GM19328 (cell line): Measurements from ENCODE around the gene KRT79.

ENCODE experiments used
- ATAC-seq: cut with Tn5 transposase; IDR thresholded peaks from one replicate; pipeline ENCODE4 v1.9.1; 2021; ENCODE audit warnings: mild to moderate bottlenecking, moderate library complexity; ENCODE audit not compliant: unreplicated experiment

KRT79 gene

DNA sequence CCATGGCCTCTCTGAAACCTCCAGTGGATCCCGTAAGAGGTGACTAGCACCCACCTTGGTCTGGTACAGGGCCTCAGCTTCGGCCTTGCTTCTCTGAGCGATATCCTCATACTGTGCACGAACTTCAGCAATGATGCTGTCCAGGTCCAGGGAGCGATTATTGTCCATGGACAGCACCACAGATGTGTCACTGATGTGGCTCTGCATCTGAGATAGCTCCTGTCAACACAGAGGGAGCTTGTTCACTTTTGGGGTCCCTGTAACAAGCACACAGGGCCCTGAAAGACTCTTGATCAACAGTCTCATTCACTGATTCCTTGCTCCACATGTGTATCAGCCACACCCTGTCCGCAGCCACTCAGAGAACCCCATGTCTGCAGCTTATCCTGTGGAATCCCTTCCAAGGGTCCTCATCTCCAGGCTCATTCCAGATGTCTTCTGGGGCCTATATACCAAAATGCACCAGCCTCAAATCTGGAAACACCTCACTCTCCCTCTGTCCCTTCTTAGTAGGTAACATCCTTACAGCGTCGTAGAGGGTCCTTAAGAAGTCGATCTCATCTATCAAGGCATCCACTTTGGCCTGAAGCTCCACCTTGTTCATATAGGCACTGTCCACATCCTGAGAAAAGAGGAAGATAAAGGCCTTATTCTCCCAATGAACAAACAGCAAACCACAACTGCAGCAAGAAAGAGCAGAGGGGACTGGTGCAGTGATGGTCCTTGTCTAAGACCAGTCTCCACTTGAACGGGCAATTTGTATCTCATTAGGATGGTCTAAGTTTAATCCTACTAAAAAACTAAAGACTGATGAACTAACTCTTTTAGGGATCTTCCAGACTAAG is 41.7 kb downstream of the KRT79 start:
- ATAC-seq = no peak

DNA sequence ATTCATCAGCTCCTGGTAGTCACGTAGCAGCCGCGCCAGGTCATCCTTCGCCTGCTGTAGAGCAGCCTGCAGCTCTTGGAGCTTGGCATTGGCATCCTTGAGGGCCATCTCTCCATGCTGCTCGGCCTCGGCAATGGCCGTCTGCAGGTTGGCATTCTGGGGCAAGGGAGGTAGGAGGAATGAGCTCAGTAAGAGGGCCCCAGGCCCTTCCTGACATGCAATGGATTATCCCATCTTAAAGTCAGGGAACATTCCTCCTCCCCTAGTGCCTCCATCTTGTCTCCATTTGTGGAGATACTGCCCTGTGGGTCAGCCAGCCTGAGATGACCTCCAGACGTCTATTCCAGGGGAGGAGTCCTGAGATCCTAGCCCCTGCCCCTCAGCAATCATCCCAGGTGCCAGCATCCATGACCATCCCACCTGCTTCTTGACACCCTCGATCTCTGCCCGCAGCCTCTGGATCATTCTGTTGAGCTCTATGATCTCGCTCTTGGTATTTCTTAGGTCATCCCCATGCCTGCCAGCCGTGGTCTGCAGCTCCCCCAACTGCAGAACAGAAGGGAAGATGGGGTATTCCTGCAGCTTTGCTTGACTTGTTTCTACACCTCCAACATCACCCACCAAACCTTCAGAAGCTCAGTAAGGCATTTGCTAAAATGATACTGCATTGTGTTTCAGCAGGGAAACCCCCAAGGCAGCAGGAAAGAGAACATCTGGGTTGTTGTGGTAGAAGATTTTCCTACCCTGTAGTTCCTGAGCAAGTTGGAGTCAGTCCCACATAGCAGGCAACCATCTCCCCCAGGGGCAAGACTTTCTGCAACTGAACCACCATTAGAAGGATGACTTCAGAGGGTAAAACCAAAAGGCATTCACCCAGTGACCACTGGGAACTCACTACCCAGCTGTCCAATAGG is 42.6 kb downstream of the KRT79 start:
- no peak for ATAC-seq

DNA sequence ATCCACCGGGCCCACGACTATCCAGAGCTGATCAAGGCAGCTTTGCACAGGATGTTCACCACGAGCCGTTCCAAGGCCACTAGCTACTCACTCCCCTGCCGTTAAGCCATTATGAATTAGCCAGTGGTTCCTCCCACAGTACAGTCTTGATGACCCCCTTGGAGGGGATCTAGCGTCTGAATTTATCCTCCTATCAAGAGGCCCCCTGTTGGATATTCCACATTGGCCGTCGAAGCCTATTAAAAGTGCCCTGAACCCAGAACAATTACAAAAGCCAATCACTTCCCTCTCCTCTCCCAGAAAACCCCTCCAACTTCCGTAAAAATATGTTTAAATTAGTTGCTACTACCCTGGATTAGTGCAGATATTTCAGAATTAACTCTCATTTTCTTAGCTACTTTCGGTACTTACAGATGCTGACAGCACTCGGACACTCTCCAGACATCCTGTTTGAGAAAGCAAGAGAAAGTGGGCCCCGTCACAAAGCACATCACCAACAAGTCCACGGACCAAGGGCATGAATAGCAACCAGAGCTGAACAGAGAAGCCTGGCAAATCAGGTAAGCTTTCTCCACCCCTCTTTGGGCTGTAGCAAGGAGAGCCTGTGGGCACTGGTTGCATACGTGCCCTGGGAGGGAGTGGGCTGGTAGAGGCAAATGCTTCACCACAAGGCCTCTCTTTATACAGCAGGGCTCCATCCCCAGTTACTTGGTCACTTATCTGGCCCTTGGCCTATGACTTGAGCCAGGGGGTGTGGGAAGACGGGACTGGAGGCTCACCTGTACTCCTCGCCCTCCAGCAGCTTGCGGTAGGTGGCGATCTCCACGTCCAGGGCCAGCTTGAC is 43.5 kb downstream of the KRT79 start:
- no peak for ATAC-seq

DNA sequence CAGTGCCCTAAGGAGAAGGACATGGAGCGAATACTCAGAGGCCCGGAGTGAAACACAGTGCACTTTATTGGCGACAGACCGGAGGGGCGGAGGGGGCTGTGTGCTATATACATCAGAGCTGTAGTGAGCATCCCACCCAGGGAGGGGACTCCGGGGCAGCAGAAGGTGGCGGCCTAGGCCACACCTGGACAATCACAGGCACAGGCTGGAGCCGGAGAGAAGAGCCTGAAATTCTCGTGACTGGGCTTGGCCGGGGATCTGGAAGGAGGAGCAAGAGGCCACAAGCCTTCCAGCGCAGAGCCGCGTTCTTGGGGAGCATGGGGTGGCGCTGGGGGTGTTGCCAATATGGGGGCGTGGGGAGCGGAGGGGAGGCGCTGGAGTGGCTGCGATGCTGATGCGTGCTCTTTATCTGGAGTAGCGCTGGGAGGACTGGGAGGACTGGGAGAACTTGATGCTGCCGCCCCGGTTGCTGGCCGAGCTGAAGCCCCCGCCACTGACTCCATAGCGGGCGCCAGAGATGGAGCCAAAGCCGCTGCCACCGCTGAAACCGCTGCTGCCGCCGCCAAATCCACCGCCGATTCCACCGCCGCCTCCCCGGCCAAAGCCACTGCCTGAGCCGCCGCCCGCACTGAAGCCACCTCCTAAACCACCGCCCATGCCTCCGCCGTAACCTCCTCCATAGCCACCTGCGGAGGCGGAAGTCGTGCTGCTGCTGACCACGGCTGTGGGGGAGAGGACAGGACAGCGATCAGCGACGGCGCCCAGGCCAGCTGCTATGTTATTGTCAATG is 44.3 kb downstream of the KRT79 start:
- ATAC-seq = no peak

DNA sequence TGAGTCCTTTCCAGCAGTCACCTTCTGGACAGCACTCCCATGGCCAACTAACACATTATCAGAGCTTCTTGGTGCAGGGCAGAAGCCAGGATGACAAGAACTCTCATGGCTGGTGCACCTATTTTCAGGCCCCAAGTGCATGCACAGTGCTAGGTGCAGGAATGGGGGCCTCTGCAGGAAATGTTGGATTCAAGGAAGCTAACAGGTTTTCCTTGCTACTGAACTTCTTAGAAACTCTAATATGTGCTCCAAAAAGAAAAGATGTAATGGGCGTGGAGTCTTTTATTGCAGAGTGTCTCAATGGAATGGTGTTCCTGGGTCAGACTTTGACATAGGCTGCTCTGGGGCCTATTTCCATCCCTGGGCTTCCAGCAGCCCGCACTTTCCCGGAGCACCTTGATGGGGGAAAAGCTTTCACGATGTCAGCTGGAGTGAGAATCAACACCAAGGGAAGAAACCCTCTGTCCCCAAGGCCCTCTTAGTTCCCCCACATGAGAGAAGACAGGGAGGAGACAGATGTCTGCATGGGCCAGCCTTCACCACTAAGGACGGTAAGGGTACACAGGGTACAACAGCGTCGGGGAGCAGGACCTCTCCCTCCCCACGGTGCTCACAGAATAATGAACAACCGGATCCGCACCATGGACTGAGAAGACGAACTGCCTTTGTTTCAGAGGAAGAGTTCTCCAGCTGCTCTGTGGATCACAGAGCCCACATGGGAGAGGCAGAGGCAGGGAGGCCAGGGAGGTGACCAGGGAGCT is 45.1 kb downstream of the KRT79 start:
- ATAC-seq = no peak

DNA sequence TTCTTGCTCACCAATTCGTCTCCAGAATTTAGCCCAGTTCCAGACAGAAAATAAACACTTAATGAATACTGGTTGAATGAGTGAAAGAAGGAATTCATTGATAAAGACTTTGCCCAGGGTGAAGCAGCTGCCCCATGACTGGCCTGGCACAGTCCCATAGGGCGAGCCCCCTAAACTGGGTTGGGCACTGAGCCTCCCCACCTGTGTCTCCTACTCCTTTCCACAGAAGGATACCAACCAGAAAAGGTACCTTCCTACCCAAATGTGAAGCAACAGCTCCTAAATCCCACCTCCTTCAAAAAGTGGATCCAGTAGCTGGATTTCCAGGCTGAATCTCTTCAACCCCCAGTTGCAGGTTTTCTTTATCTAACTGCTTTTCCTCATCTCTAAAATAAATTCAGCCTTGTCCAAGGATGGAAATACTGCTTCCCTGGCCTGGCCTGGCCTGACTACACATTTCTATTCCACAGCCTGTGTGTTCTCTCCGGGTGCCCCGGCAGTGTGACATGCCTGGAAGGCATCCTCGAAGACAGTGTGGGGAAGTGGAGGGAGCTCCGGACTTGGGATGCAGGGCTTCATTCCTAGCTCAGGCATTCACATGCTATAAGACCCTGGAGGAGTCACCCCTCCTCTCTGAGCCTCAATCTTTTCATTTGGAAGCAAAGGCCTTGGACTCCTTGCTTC is 45.8 kb downstream of the KRT79 start:
- no peak for ATAC-seq

DNA sequence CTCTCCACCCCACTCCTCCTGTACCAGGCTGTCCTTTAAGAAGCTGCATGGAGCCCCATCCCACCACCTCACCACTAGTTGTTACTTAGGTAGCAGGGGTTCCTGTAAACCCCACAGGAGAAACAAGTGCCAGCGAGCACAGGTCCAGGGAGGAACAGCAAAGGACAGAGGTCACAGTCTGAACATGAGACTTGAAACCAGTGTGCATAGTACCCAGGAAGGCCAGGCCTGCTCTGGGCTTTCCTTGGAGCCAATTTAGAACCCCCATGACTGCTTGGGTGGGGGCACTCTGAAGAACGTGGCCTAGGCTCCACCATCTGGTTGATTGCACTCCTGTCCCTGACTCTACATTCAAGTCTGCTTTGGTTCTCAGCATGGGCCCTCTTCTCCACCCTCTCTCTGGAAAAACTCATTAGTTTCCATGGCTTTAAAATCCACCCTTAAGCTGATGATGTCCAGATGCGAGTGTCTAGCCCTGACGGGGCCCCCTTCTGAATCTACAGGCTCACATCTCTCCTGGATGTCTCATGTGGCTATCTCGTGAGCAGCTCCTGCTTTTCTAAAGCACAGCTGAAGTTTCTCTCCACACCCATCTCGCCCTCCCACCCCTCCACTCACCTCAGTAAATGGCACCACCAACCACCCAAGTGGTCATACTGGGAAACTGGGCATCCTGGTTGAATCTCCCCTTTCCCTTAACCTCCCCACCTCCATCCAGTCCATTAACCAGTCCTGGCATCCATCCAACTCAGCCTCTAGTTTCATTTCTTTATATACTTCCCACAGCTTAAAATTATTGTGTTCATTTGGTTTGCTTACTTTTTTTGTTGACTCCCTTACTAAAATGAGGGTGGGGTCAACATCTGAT is 46.6 kb downstream of the KRT79 start:
- no peak for ATAC-seq

DNA sequence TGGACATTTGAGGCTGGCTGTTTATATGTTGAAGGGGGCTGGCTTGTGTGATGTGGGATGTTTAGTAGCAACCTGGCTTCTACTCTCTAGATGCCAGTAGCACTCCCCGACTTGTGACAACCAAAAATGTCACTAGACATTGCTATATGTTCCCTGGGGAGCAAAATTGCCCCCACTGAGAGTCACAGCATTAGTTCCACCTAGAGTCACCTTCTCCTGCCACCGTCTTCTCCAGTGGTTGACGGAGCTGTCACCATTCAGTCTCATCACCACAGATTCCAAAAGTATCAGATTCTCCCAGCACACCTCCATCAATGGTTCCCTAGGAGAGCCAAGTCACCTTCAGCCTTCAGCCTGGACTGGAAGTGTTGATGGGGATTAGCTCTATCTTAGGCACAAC is 49.2 kb downstream of the KRT79 start:
- ATAC-seq = no peak

DNA sequence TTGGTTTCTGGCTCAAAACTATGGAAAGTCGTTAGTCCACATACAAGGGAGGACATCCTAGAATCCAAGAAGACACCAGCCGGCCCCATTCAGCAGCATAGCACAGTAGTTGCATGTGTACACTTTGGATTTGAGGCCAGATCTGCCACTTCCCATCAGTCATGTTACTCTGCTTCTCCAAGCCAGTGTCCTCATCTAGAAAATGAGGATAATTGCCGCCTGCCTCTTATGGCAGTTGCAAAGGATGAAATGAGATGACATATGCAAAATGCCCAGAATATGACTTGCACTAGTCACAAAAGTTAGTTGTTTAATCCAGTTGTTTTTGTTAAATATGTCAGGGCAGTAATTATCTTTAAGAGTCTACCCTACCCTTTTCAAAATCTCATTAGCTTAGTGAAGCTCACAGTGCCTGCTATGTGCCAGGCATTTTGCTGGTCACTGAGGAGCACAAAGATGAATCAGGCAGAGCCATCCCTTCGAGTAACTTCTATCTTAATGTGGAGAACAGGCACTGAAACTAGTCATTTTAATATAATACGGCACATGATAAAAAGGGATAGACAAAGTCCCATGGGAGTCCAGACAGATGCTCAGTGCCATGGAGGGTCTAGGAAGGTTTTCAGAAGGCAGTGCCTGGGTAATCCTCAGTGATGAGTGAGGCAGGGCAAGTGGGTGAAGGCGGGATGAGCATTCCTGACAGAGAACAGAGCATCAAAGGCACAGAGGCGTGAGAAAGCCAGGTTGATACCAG is 50.4 kb downstream of the KRT79 start:
- ATAC-seq = no peak

DNA sequence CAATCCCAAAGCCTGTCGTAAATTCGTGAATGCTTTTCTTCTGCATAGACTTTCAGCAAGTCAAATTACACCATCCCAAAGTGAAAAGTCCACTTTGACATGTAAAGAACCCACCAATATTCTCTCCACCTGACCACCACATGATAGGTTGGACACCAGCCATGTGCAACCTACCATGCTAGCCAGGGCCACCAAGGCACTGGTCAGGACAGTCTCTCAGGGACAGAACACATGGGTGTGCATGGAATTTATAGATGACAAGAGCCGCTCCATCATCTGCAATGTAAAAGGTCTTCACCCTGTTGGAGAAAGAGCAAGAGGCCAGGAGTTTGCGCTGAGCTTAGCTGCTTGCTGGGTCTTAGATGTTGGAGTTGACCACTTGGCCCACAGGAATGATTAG is 51.6 kb downstream of the KRT79 start:
- no peak for ATAC-seq

DNA sequence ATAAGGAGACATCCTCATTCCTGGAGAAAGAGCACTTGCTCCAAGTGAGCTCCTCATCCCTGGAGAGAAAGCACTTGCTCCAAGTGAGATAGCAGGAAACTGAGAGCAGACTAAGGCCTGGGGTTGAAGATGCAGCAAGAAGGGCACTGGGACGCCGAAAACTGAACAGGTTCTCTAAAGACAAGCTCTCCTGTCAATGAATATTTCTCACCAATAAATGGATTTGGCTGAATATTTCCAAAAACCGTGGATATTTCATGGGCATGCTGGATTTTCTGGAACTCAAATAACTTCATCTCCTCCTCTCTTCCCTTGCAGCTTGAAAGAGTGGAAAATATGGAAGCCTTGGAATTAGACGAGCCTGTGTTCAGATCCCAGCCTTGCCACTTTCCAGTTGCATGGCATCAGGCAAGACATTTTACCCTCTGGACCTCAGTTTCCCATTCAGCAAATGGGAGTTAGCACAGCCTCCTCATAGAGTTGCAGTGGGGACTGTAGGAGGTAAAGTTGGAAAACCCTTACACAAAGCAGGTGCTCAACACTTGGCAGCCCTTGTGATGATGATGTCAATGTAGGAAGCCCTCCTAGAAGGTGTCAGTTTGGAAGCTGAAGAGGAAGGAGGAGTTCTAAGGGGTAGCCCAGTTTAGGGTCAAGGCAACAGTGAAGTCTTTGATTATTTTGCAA is 52.6 kb downstream of the KRT79 start:
- ATAC-seq = no peak

DNA sequence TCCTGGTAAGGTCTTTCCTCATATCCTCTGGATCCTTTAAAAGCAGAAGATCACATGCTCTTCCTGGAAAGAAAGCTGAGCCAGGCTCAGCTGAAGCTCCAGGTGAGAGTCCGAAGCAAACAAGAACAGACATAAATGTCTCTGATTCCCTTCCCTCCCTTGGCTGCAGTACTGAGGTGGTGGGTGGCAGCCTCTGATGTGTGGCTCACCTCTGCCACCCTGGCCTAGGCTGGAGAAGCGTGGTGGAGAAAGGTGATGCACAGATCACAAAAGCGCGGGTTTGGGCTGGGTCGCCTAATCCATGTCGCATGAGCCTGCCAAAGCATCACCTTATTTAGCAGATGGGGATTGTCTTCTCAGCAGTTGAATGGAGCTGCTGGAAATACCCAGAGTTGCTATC is 54.2 kb downstream of the KRT79 start:
- no peak for ATAC-seq

DNA sequence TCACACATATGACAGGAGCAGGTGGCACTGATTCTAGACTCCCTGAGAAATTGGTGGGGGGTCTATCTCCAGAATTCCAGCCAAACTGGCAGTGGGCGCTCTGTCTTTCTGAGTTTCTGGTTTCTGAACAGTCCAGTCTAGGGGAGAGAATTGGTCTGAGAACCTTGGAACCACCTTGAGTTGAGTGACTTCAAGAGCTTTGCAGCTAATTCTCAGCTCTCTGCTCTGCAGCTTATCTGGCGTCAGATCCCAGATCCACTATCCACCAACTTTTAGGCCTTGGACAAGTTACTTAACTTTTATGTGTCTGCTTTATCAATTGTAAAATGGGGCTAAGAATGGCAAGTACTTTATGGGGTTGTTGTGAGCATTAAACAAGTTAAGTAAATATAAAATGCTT is 55.3 kb downstream of the KRT79 start:
- no peak for ATAC-seq

DNA sequence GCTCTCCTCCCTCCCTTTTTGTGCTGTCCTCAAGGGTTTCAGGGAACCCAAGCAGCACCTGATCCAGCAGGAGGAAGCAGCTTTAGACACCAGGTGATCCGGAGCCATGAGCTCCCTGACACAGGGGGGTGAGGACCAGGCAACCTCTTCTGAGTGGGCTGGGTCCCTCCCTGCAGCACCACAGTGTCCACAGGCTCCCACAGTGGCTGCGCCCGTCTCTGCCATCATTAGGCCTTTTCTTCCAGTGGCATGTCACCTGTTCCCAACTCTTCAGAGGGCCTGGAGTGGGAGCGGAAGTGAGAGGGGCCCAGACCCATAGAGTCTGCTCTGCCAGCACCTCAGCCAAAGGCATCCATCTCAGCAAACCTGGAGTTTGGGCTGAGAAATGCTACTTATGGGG is 56.5 kb downstream of the KRT79 start:
- no peak for ATAC-seq

DNA sequence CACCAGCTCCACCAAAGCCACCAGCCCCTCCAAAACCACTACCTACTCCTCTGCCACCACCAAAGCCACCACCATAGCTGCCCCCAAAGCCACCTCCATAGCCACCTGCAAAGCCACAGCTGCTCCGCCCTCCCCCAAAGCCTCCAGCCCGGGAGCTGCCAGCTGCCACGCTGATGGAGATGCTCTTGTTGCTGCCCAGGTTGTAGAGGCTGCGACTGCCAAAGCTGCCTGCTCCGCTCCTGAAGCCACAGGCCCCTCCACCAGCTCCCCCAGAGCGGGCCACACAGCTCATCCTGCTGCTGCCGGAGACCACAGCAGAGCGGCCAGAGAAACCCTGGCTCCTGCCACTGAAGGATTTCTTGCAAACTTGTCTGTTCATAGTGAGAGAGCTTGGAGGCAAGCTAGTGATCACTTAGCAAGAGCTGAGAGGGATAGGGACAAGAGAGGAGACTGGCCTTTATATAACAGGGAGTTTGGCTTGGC is 57.2 kb downstream of the KRT79 start, which contains the start of gene KRT76:
Gene KRT76, minus strand, starts transcription at position 433 of the 483 bp plus-strand sequence. Its CDS starts 54 bp downstream, at position 379.
- no peak for ATAC-seq

DNA sequence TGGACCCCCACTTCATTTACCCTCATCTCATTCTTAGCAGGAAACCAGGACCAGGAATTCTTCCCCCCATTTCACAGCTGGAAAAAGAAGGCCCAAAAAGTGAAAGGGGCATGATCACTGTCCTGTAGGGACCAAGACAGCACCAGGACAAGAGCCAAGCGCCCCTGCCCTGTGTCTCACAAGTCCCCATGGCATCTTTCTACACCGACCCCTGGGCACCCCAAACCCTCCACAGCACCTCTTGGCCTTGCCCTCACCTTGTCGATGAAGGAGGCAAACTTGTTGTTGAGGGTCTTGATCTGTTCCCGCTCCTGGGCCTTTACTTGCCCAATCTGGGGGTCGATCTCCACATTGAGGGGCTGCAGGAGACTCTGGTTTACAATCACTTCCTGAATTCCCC is 57.7 kb downstream of the KRT79 start:
- no peak for ATAC-seq
